IPS-11a (cell line): Measurements from ENCODE around the gene SPOCK1.
"Not testable (repeated sequence)": the region's sequence is repeated elsewhere in the genome, so short reads cannot be mapped to it uniquely, and the experiment has no call there.

ENCODE experiments used
- H3K4me3 ChIP-seq: one replicate; pipeline ENCODE4 v1.5.1; 2013; ENCODE audit warnings: low read depth, low read length, control low read depth

Gene SPOCK1

DNA sequence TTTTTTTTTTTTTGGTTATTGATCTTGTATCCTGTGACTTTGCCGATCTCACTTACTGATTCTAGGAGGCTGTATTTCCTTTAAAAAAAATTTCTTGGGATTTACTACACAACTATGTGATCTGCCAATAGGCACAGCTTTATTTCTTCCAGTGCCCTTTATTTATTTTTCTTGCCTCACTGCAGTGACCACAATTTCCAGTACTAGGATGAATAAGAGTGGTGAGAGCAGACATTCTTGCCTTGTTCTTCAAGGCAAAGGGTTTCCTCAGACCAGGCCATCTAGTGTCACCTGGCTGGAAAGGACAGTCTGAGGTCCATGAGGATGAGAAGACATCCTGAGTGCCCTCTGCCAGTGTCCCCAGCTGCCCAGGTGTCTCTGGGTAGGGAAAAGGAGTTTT, 265.4 kb downstream of the SPOCK1 start:
- no peak overlapping the region for H3K4me3 ChIP-seq

- not testable (repeated sequence) for H3K4me3 ChIP-seq
Observed at GRCh38 chr5:137233304-137233703, 265.8 kb downstream of the SPOCK1 start.

GRCh38 chr5:137231540-137231939, 267.6 kb downstream of the SPOCK1 start:
- no peak overlapping the region for H3K4me3 ChIP-seq

- H3K4me3 ChIP-seq = no peak overlapping the region
Observed at GRCh38 chr5:137228816-137229215, 270.3 kb downstream of the SPOCK1 start.

DNA sequence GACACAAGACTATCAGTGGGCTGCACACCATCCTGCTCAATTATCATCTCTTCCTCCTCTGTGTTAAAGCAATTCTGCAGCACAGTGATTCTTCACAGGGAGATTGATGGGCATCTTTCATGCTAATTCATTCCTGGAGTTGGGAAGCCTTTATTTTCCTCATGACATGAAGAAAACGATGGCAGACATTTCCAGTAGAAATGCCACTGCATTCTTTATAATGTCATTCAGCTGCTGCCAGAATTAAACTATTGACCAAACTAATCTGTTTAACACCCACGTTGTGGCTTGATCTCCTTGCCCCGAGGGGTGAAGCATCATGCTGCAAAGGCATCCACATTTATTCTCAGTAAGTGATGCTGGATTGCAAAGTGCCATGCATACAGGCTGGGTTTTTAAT, 273.0 kb downstream of the SPOCK1 start:
- no peak overlapping the region for H3K4me3 ChIP-seq

- H3K4me3 ChIP-seq = no peak overlapping the region
Observed at GRCh38 chr5:137223324-137224295, 275.5 kb downstream of the SPOCK1 start.

DNA sequence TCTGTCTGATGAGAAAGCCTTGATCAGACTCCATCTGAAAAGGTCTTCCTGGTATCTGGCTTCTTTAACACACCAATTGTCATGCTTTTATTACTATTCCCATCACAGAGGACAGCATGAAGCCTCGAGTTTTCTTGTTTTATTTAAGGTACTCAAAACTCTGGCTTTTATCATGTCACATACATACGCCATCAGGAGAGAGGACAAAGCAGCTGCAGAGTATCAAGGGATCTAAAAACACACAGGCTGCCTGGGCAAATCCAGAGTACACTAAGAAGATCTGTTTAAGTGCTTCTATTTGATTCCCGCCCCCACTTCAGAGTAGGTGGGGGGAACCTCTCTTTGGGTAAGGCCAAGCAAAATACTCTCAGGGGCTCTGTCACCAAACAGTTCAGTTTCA, 277.2 kb downstream of the SPOCK1 start:
- no peak overlapping the region for H3K4me3 ChIP-seq

DNA sequence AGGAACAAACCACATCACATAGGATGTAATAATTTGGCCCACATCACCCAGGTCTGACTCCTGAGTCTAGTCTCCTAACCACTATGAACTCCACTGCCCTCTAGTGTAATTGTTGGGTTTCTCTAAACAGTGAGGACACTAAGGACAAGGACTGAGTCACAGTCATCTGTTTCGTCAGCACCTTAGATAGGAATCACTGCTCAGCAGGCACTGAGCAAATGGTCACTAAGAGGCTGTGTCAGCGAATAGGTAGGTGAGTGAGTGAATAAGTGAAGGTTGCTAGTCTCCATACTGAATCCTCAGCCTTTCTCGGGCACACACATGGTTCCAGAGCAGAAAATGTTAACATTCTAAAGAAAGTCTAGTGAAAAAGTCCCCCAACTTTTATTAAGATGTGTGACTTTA, 278.6 kb downstream of the SPOCK1 start:
- no peak overlapping the region for H3K4me3 ChIP-seq

DNA sequence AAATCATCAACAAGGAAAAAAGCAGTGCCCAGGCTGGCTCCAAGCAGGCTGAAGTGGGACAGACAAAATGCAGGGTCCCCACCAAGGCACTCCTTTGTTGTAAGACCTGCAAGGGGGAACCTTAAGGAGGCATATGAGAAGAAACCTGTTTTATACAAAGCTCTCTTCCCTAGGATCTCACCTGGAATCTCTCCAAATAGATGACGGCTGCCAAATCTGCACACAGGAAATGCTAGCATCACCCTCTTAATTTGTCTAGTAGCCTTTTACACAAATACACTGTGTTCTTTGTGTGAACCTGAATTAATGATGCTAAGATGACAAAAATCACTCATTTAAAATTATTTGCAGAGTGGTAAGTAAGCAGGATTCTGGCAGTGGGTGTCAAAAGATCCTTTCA, 280.2 kb downstream of the SPOCK1 start:
- H3K4me3 ChIP-seq = no peak overlapping the region

DNA sequence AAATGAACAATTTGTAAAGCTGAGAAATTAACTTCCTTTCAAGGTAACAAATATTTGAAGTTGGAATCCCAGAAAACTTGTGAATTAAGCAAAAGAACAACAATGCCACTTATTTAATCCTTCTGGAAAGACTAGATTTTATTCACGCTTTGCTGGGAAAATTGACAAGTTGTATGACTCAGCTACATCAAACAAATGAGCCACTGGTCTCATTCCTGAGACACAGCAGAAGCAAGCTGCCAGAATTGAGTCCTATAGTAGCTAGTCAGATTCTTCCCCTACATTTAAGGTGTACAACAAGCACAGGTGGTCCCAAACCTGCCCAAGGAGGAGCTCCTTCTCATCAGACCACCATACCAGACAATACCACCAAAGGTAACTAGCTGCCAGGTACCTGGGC, 280.7 kb downstream of the SPOCK1 start:
- H3K4me3 ChIP-seq = no peak overlapping the region

DNA sequence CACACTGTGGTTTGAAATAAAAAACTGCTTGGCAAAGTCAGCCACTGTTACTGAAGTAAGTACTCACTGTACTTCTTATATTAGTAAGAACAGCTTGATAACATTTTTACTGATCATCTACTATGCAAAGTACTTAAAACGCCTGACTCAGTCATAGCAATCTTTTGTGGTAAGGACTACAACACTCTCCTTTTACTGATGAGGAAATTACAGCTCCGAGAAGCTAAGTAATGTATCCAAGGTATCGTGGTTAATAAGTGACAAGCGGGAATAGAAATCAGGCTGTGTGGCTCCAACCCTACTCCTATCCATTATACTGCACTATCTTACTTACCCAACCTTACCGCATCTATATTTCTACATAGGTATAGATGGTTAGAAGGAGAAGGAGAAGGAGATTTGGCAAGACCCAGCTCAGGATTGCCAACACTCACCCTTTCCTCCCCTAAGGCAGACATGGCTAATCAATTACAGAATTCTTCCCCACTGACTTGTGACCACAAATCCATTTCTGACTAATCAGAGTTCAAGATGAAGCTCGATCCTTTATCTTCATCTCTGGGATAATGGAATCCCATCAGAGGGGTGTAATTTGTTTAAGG, 281.4 kb downstream of the SPOCK1 start:
- no peak overlapping the region for H3K4me3 ChIP-seq

DNA sequence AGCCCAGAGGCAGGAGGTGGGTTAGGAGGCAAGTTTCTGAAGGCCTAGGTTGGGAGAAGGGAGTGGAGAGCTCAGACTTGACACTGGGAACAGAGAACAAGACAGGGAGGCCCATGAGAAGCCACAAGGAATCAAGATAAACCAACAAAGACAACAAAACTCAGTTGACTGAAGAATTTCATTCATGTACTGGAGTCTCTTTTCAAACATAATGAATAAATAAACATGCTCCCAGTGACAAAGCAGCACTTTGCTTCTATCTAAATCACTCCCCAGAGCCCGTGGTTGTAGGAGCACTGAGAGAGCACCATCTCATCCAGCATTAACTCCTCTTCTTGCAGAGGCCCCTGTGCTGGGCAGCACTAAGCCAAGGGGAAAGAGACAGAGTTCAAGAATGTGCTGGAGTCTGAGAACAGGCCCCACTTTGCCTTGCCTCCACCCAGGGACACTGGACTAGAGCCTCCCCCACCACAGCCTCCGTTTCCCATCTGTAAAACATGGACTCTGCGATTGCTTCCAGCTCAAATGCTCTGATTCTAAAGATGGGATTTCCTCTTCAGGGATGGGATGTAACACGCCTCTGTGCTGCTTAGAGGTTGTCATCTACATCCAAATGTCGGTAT, 282.0 kb downstream of the SPOCK1 start:
- no peak overlapping the region for H3K4me3 ChIP-seq

DNA sequence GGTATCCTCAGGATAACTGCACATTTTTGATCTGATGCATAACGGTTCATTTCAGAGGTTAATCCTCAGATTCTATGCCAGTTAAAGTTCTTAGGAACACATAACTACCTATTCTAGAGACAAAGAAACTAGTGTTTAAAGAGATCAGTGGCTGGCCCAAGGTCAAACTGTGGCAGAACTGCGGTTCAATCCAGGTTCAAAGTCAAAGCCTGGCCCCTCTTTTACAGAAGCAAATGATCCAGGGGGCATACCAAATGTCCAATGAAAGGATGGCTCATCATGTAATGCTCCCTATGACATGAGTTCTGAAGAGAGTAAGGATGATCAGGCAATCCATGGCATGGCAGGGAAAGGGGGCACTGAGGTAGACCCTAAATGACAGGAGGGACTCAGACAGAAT, 283.3 kb downstream of the SPOCK1 start:
- no peak overlapping the region for H3K4me3 ChIP-seq

DNA sequence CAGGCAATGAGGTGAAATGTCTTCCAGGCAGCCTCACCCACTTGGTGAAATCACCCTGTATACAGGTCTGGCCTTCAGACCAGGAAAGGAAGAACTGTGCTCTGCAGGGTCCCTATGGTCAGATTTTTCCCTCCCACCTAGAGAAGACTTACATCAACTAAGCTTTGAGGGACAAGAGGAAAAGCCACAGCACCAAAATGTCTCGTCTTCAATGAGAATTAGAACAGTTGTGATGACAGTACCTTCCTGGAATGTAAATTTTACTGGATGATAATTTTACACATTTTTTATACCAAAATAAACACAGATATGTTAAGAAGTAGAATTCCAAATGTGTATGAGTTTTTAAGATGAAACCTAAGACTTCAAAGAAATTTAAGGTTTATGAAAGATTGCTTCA, 283.9 kb downstream of the SPOCK1 start:
- H3K4me3 ChIP-seq = no peak overlapping the region

DNA sequence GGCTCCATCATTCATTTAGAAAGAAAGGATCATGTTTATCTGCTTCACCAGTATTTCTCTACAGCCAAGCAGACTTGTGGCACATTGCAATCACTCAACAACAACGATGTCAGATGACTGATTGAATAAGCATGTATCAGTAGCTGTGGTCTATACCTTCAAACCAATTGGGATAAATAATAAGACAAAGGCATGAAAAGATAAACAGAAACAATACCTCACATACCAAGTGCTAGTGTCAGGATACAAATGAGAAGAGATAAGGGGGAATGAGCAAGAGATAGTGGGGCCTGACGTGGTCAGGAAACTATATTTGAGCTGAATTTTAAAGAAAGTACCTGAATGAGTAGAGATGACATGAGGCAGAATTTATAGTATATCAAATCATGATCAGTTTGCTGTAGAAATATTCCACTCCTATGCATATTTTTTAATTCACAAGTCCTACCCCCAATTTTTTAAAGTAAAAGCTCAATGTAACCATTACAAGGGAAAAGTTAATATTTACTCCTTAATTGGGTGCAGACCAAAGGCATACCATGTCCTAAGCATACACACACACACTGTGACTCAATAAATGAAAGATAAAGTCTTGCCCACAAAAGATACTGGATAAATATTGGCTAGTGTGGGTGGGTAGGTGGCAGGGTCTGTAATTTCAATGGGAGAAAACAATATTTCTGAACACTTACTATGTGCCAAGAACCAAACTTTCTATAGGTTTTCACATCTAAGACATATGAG, 284.5 kb downstream of the SPOCK1 start:
- H3K4me3 ChIP-seq = no peak overlapping the region

DNA sequence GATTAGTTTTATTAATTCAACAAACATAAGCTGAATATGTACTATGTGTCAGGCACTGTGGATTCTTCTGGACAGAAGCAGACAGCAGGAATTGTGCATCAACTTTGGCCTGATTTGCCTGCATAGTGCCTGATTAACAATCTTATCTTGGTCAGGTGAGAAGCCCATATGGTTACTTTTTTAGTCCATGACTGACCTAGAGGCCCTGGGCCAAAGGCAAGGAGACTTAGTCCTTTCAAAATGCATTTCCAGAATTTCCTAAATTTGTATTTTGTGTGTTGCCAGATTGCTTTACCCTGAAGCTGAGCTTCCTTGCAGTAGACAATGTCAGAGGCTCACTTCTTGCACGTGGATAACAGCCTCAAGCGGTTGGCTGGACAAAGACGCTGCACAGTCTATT, 286.7 kb downstream of the SPOCK1 start:
- no peak overlapping the region for H3K4me3 ChIP-seq

DNA sequence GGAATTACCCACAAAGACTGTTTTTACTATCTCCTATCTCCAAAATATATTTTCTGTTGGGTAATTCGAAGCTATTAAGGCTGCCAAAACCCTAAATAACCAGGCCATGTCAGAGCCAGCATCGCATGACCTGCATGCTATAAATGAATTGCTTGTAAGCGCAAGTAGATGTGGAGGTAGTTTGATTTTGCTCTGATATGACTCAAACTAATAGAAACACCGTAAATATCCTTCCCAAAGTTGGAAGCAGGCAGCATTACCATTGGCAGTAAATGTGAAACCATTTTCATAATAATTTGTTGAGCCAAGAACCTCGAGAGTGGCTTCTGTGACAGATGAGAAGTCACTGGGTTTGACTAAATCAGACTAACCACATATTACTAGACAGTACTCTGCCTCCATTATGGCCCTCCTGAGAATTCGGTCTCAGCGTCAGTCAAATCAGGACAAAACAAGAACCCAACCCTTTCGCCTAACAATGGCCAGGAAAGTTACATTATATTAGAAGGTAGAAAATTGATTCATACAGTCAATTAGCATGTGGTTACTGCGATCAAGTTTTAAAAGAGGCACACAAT, 289.8 kb downstream of the SPOCK1 start:
- H3K4me3 ChIP-seq = no peak overlapping the region

- no peak overlapping the region for H3K4me3 ChIP-seq
Observed at GRCh38 chr5:137207023-137207760, 291.9 kb downstream of the SPOCK1 start.

DNA sequence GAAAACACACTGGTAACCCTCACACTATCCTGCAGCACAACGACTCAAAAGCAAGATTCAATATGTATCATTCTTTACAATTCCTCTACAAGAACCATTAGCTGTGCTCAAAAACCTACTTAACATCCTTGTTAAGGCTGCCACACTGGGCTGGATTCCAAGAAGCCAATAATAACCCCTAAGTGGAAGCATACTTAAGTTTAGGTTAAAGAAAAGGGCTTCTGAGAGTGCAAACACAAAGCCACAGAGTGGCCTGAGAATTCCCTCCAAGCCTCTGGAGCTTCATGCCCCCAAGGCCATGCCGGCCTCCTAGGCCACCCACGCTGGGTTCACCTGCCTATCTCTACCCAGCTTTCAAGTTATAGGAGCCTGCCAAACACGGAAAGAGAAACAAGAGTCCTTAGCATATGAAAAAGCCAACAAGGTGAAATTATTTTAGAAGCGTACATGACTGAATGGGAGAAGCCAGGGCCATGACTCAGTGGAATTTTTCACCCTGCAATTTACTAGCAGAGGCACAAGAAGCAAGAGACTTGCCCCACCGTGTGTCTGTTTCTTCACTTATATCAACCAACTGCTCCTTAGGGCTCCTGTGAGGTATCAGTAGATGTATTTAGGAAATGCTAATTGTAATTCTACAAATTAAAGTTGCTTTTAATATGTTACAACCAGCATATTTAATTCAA, 293.0 kb downstream of the SPOCK1 start:
- no peak overlapping the region for H3K4me3 ChIP-seq
